H9 (cell line): ENCODE results near the gene DNAJC15. TPM values are rescaled to one million over a fixed set of nuclear protein-coding genes. Genes with fewer than 3 reads are reported as not detected.
A peak's percentile ranks its signal among the peaks of the same experiment; 100 is the strongest.

Experiments
- DNase-seq: peaks from one replicate; pipeline ENCODE4 v3.0.0-alpha.2; 2017
- H2AFZ ChIP-seq: one replicate; pipeline ENCODE4 v1.6.1; 2013; ENCODE audit warnings: mild to moderate bottlenecking, low read length, control low read depth, moderate library complexity
- H2AK5ac ChIP-seq: 2 replicates; pipeline ENCODE4 v1.6.1; 2013; ENCODE audit warnings: low read length, control low read depth, mixed read lengths; ENCODE audit not compliant: insufficient read length
- H2BK120ac ChIP-seq: one replicate; pipeline ENCODE4 v1.6.1; 2013; ENCODE audit warnings: low read depth, mild to moderate bottlenecking, low read length, control low read depth, inconsistent platforms; ENCODE audit not compliant: poor library complexity, severe bottlenecking
- H2BK12ac ChIP-seq: 2 replicates; pipeline ENCODE4 v1.6.1; 2013; ENCODE audit warnings: low read length, control low read depth, mixed read lengths, low read depth; ENCODE audit not compliant: insufficient read length
- H2BK15ac ChIP-seq: 2 replicates; pipeline ENCODE4 v1.6.1; 2013; ENCODE audit warnings: low read depth, low read length, control low read depth
- H2BK20ac ChIP-seq: one replicate; pipeline ENCODE4 v1.6.1; 2013; ENCODE audit warnings: low read depth, mild to moderate bottlenecking, low read length, control low read depth, inconsistent platforms; ENCODE audit not compliant: poor library complexity, severe bottlenecking
- H2BK5ac ChIP-seq: 2 replicates; pipeline ENCODE4 v1.6.1; 2013; ENCODE audit warnings: low read length, control low read depth, mixed read lengths; ENCODE audit not compliant: insufficient read length
- H3K14ac ChIP-seq: 2 replicates; pipeline ENCODE4 v1.6.1; 2013; ENCODE audit warnings: low read length, control low read depth; ENCODE audit not compliant: insufficient read depth
- H3K18ac ChIP-seq: 2 replicates; pipeline ENCODE4 v1.6.1; 2013; ENCODE audit warnings: low read depth, mild to moderate bottlenecking, mixed read lengths, low read length, control low read depth; ENCODE audit not compliant: insufficient read length
- H3K23ac ChIP-seq: 2 replicates; pipeline ENCODE4 v1.6.1; 2013; ENCODE audit warnings: low read length, control low read depth, mixed read lengths, low read depth; ENCODE audit not compliant: insufficient read length
- H3K23me2 ChIP-seq: 2 replicates; pipeline ENCODE4 v1.6.1; 2013; ENCODE audit warnings: low read depth, mild to moderate bottlenecking, mixed read lengths, low read length, control low read depth; ENCODE audit not compliant: insufficient read length, poor library complexity, severe bottlenecking
- H3K27ac ChIP-seq: 2 replicates; pipeline ENCODE4 v1.5.1; 2013; ENCODE audit warnings: low read length, control low read depth, mixed read lengths, low read depth; ENCODE audit not compliant: insufficient read length
- H3K27me3 ChIP-seq: 2 replicates; pipeline ENCODE4 v1.6.1; 2013; ENCODE audit warnings: low read length, control low read depth, inconsistent platforms; ENCODE audit not compliant: insufficient read depth
- H3K4ac ChIP-seq: 2 replicates; pipeline ENCODE4 v1.6.1; 2013; ENCODE audit warnings: low read depth, mild to moderate bottlenecking, control low read depth, inconsistent platforms, low read length, moderate library complexity
- H3K4me1 ChIP-seq: 2 replicates; pipeline ENCODE4 v1.6.1; 2013; ENCODE audit warnings: low read length, control low read depth, inconsistent platforms; ENCODE audit not compliant: insufficient read depth
- H3K4me2 ChIP-seq: 2 replicates; pipeline ENCODE4 v1.6.1; 2013; ENCODE audit warnings: low read length, control low read depth, mixed read lengths; ENCODE audit not compliant: insufficient read length, insufficient read depth
- H3K56ac ChIP-seq: 2 replicates; pipeline ENCODE4 v1.6.1; 2013; ENCODE audit warnings: low read depth, mild to moderate bottlenecking, mixed read lengths, low read length, control low read depth; ENCODE audit not compliant: insufficient read length
- H3K79me1 ChIP-seq: 2 replicates; pipeline ENCODE4 v1.6.1; 2013; ENCODE audit warnings: low read depth, mild to moderate bottlenecking, moderate library complexity, low read length, control low read depth, inconsistent platforms; ENCODE audit not compliant: insufficient read depth, poor library complexity, severe bottlenecking
- H3K79me2 ChIP-seq: 2 replicates; pipeline ENCODE4 v1.6.1; 2013; ENCODE audit warnings: low read length, control low read depth, inconsistent platforms; ENCODE audit not compliant: insufficient read depth
- H3K9ac ChIP-seq: 2 replicates; pipeline ENCODE4 v1.6.1; 2013; ENCODE audit warnings: low read length, control low read depth, mixed read lengths; ENCODE audit not compliant: insufficient read length; ENCODE audit errors: extremely low read depth
- H3K9me3 ChIP-seq: one replicate; pipeline ENCODE4 v1.6.1; 2013; ENCODE audit warnings: low read depth, low read length, inconsistent platforms; ENCODE audit not compliant: control insufficient read depth
- H3T11ph ChIP-seq: one replicate; pipeline ENCODE4 v1.6.1; 2013; ENCODE audit warnings: mild to moderate bottlenecking, low read length, control low read depth, inconsistent platforms
- H4K20me1 ChIP-seq: one replicate; pipeline ENCODE4 v1.6.1; 2013; ENCODE audit not compliant: control insufficient read depth, insufficient read length, insufficient read depth
- H4K5ac ChIP-seq: 2 replicates; pipeline ENCODE4 v1.6.1; 2013; ENCODE audit warnings: low read depth, mild to moderate bottlenecking, mixed read lengths, low read length, control low read depth; ENCODE audit not compliant: insufficient read length
- H4K8ac ChIP-seq: replicated peaks from 2 replicates; pipeline ENCODE4 v1.6.1; 2013; ENCODE audit warnings: low read length, control low read depth, mixed read lengths, low read depth; ENCODE audit not compliant: insufficient read length
- H4K91ac ChIP-seq: 2 replicates; pipeline ENCODE4 v1.6.1; 2013; ENCODE audit warnings: low read depth, mild to moderate bottlenecking, moderate library complexity, mixed read lengths, low read length, control low read depth; ENCODE audit not compliant: insufficient read length
- H3K27ac Mint-ChIP-seq, 3 experiments: 2 replicates in 2 of 3; 3 replicates in 1 of 3; pipeline ENCODE4 v1.8.0; 2020 to 2021; ENCODE audit warnings: mixed read lengths in 3 of 3, mild to moderate bottlenecking in 1 of 3, moderate library complexity in 1 of 3
- H3K27me3 Mint-ChIP-seq: 2 replicates; pipeline ENCODE4 v1.8.0; 2021; ENCODE audit warnings: low read depth, mild to moderate bottlenecking, moderate library complexity, mixed read lengths
- H3K36me3 Mint-ChIP-seq, 3 experiments: 2 replicates in 2 of 3; 3 replicates in 1 of 3; pipeline ENCODE4 v1.8.0; 2020 to 2021; ENCODE audit warnings: low read depth in 3 of 3, mixed read lengths in 3 of 3; ENCODE audit not compliant: insufficient read depth in 1 of 3
- H3K4me1 Mint-ChIP-seq, 2 experiments: 2 replicates each; pipeline ENCODE4 v1.8.0; 2020; ENCODE audit warnings: mixed read lengths in 2 of 2
- H3K4me3 Mint-ChIP-seq, 2 experiments: 2 replicates in 1 of 2; 3 replicates in 1 of 2; pipeline ENCODE4 v1.8.0; 2020 to 2021; ENCODE audit warnings: mild to moderate bottlenecking in 2 of 2, mixed read lengths in 2 of 2, moderate library complexity in 1 of 2
- H3K9me3 Mint-ChIP-seq, 2 experiments: 2 replicates in 1 of 2; 3 replicates in 1 of 2; pipeline ENCODE4 v1.8.0; 2020; ENCODE audit warnings: mild to moderate bottlenecking in 2 of 2, mixed read lengths in 2 of 2, moderate library complexity in 1 of 2
- WGBS: extraction: QIAGEN DNeasy Blood & Tissue Kit; methylation state at CpG from one replicate; pipeline ENCODE4 v1.1.7; 2013; ENCODE audit warnings: missing lambda C conversion rate, low lambda C conversion rate, mixed read lengths; ENCODE audit not compliant: insufficient read length; ENCODE audit errors: extremely low coverage; 5-methylcytosine and 5-hydroxymethylcytosine counted together
- total RNA-seq: library from RNA; stranded (reverse); gene quantifications from 2 replicates; pipeline ENCODE4 v1.2.1, GENCODE V29; 2021
- TF ChIP-seq, protein P1 (sequence below): fragments of 200-600 bp; sonication (generic); conservative IDR thresholded peaks from 3 replicates; pipeline ENCODE4 v1.8.0; 2021; ENCODE audit warnings: antibody characterized with exemption, mild to moderate bottlenecking

Gene DNAJC15
- total RNA-seq, 1 experiment from 2014 or later = 13.4 TPM

GRCh38 chr13:43119206-43119605 is 95.8 kb downstream of the DNAJC15 start:
- Histone ChIP-seq H3K23ac (no peak overlapping the region), H3K27ac (no peak overlapping the region), H4K5ac (no peak overlapping the region), H4K20me1 (no peaks in the 10 kb centered on the region), H3K4ac (no peak overlapping the region), H2BK15ac (no peak overlapping the region), H3K9me3 (no peaks in the 10 kb centered on the region), H2AK5ac (no peak overlapping the region), H3K79me2 (no peaks in the 10 kb centered on the region), H4K8ac (no peak overlapping the region), H2BK5ac (no peak overlapping the region), H3K79me1 (no peaks in the 10 kb centered on the region), H4K91ac (no peak overlapping the region), H3K27me3 (no peaks in the 10 kb centered on the region), H3K4me2 (no peak overlapping the region), H2BK20ac (no peak overlapping the region), H3K56ac (no peak overlapping the region), H3K18ac (no peak overlapping the region), H3K14ac (no peak overlapping the region), H2BK12ac (no peak overlapping the region), H2BK120ac (no peak overlapping the region), H3K4me1 (no peaks in the 10 kb centered on the region), H3K9ac (no peak overlapping the region), H3T11ph (no peak overlapping the region), H2AFZ (no peak overlapping the region), H3K23me2 (no peaks in the 10 kb centered on the region)
- Mint-ChIP-seq H3K4me3 (no peak overlapping the region), H3K27ac (no peak overlapping the region; a peak in 1 of 7 replicates), H3K36me3 (no peaks in the 10 kb centered on the region; a peak in 1 of 7 replicates), H3K4me1 (peaks cover 3 to 4% of the 10 kb centered on the region in 2 experiments; a peak in 3 of 4 replicates), H3K27me3 (no peaks in the 10 kb centered on the region), H3K9me3 (no peaks in the 10 kb centered on the region)
- TF ChIP-seq, protein P1, sequence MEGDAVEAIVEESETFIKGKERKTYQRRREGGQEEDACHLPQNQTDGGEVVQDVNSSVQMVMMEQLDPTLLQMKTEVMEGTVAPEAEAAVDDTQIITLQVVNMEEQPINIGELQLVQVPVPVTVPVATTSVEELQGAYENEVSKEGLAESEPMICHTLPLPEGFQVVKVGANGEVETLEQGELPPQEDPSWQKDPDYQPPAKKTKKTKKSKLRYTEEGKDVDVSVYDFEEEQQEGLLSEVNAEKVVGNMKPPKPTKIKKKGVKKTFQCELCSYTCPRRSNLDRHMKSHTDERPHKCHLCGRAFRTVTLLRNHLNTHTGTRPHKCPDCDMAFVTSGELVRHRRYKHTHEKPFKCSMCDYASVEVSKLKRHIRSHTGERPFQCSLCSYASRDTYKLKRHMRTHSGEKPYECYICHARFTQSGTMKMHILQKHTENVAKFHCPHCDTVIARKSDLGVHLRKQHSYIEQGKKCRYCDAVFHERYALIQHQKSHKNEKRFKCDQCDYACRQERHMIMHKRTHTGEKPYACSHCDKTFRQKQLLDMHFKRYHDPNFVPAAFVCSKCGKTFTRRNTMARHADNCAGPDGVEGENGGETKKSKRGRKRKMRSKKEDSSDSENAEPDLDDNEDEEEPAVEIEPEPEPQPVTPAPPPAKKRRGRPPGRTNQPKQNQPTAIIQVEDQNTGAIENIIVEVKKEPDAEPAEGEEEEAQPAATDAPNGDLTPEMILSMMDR = no peak
- no CpG with 5 or more reads among the region's 6 CpGs for WGBS
- DNase-seq = peak; percentile 29
